HCT116 (cell line): Measurements from ENCODE around the gene SEM1.

ENCODE experiments used
- CTCF ChIP-seq, 3 experiments: fragments of 200-600 bp in 1 of 3; sonication (generic) in 1 of 3; IDR thresholded peaks in 2 of 3; conservative IDR thresholded peaks in 1 of 3; 2 replicates each; pipeline ENCODE4 v1.5.1; 2012 to 2017; ENCODE audit warnings: low read depth in 2 of 3, low read length in 2 of 3, antibody characterized with exemption in 1 of 3, borderline replicate concordance in 1 of 3, control low read depth in 1 of 3, mild to moderate bottlenecking in 1 of 3, mixed read lengths in 1 of 3, mixed run types in 1 of 3, moderate library complexity in 1 of 3; ENCODE audit not compliant: insufficient read depth in 1 of 3
- EZH2 ChIP-seq: fragments of 200-600 bp; sonication (generic); IDR thresholded peaks from 2 replicates; pipeline ENCODE4 v1.6.1; 2017; ENCODE audit warnings: antibody characterized with exemption, mixed run types
- JUND ChIP-seq: IDR thresholded peaks from 2 replicates; pipeline ENCODE4 v1.6.1; 2012
- POLR2AphosphoS5 ChIP-seq: IDR thresholded peaks from 2 replicates; pipeline ENCODE4 v1.6.1; 2011; ENCODE audit warnings: mild to moderate bottlenecking, low read depth, low read length, moderate library complexity
- SP1 ChIP-seq: IDR thresholded peaks from 2 replicates; pipeline ENCODE4 v1.6.1; 2012; ENCODE audit warnings: low read depth
- ZNF274 ChIP-seq: fragments of 200-500 bp; sonication (Bioruptor generic); IDR thresholded peaks from 2 replicates; pipeline ENCODE4 v1.6.1; 2014; ENCODE audit warnings: mild to moderate bottlenecking, low read depth, low read length, inconsistent platforms
- TF ChIP-seq, protein P1 (sequence below): IDR thresholded peaks from 2 replicates; pipeline ENCODE4 v1.6.1; 2012

DNA sequence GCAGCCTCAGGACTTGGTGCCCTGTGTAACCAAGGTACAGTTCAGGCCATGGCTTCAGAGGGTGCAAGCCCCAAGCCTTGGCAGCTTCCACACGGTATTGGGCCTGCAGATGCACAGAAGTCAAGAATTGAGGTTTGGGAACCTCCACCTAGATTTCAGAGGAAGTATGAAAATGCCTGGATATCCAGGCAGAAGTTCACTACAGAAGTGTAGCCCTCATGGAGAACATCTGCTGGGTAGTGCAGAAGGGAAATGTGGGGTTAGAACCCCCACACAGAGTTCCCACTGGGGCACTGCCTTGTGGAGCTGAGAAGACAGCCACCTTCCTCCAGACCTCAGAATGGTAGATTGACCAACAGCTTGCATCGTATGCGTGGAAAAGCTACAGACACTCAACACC, 3.4 kb upstream of the SEM1 start:
- TF ChIP-seq ZNF274 (no peak), CTCF (IDR thresholded peaks at IDR 0.05 in 2 of 3, conservative IDR thresholded peaks at IDR 0.05 in 1 of 3; ENCODE audit: borderline replicate concordance in 1 of 3, insufficient read depth in 1 of 3, low read depth in 2 of 3, low read length in 2 of 3) (no peak), SP1 (no peak), POLR2AphosphoS5 (no peak), EZH2 (no peak), JUND (no peak)
- TF ChIP-seq, protein P1, sequence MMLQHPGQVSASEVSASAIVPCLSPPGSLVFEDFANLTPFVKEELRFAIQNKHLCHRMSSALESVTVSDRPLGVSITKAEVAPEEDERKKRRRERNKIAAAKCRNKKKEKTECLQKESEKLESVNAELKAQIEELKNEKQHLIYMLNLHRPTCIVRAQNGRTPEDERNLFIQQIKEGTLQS = no peak
